GM15510 (cell line): Measurements from ENCODE around the gene OR2F1.

ENCODE experiments used
- POLR2A ChIP-seq: IDR thresholded peaks from 3 replicates; pipeline ENCODE4 v1.6.1; 2011; ENCODE audit warnings: borderline replicate concordance; ENCODE audit not compliant: insufficient read length; ENCODE audit errors: extremely low read depth

The OR2F1 gene

GRCh38 chr7:144011458-144012230 lies 57.0 kb downstream of the OR2F1 start:
- no peak for TF ChIP-seq POLR2A
